ENCODE data around the gene CCDC38. TPM values are rescaled to one million over a fixed set of nuclear protein-coding genes. Genes with fewer than 3 reads are reported as not detected.

The CCDC38 gene
- total and polyA plus RNA-seq, 10 of the 15 experiments (the other 5 are each of a cell fraction or from before 2014, with no cell fraction given) = 0.04 to 0.05 TPM; not detected in 8

GRCh38 chr12:95986635-95987570 is 44.5 kb upstream of the CCDC38 start:
- CTCF ChIA-PET = interaction anchor here (1.0 to 1.4 kb wide), 2 partner anchors 12 to 14 kb away, joined by 3 to 4 read pairs; no protein-coding TSS in a partner anchor
- Histone ChIP-seq H3K9me3 (replicated peaks; ENCODE audit: control insufficient read depth, insufficient read depth, low read length) (no peaks in the 10 kb centered on the region), H3K4me2 (ENCODE audit: control insufficient read depth, insufficient read depth) (no peak overlapping the region), H3K36me3 (ENCODE audit: control insufficient read depth in 2 of 2, insufficient read depth in 2 of 2, low read length in 1 of 2) (no peaks in the 10 kb centered on the region), H3K27ac (ENCODE audit: control insufficient read depth, insufficient read depth) (no peak overlapping the region), H3K4me3 (no peak overlapping the region), H3K79me2 (ENCODE audit: control insufficient read depth, insufficient read depth, low read length) (no peaks in the 10 kb centered on the region), H3K27me3 (replicated peaks in 1 of 2; ENCODE audit: control insufficient read depth in 2 of 2, insufficient read depth in 2 of 2, low read length in 1 of 2) (peaks cover 0 to 3% of the 10 kb centered on the region in 2 experiments; a peak in 2 of 4 replicates), H3K4me1 (ENCODE audit: control insufficient read depth, insufficient read depth, low read length) (no peaks in the 10 kb centered on the region), H2AFZ (ENCODE audit: control insufficient read depth, low read depth, low read length) (no peak overlapping the region), H4K20me1 (ENCODE audit: control insufficient read depth, insufficient read depth) (no peaks in the 10 kb centered on the region), H3K9ac (ENCODE audit: control insufficient read depth, insufficient read depth, low read length) (no peak overlapping the region)
- BruUV-seq (replicated peaks) = no TSS peak
- 60% methylated on average over 14 of the region's 14 CpGs for WGBS (ENCODE audit: insufficient coverage, insufficient replicate concordance, low lambda C conversion rate, missing lambda C conversion rate)
- in situ Hi-C loops (cut with MboI) = no loop called here
- RAD21 ChIA-PET (ENCODE audit: unreplicated experiment) = no interaction called here
- FAIRE-seq = no peak
- ATAC-seq = no peak
- SMC1A ChIA-PET (ENCODE audit: uncharacterized antibody, unreplicated experiment) = interaction anchor here (1.4 kb wide), 1 partner anchor 69 kb away, joined by 3 read pairs; no protein-coding TSS in a partner anchor
- intact Hi-C loops (cut with micrococcal nuclease; ENCODE audit: unreplicated experiment) = no loop called here
- TF ChIP-seq GABPA (IDR thresholded peaks at IDR 0.05; ENCODE audit: low read depth) (no peak), HCFC1 (IDR thresholded peaks at IDR 0.05; ENCODE audit: low read length) (no peak), EED (IDR thresholded peaks at IDR 0.05; ENCODE audit: low read depth) (no peak), JUND (IDR thresholded peaks at IDR 0.05; ENCODE audit: low read depth, low read length) (no peak), HDGF (IDR thresholded peaks at IDR 0.05) (no peak), SMAD5 (IDR thresholded peaks at IDR 0.05; ENCODE audit: low read depth) (no peak), MXI1 (IDR thresholded peaks at IDR 0.05; ENCODE audit: low read depth, low read length) (no peak), HDAC2 (IDR thresholded peaks at IDR 0.05) (no peak), SMC3 (IDR thresholded peaks at IDR 0.05; ENCODE audit: borderline replicate concordance, low read length) (no peak), FOS (IDR thresholded peaks at IDR 0.05; ENCODE audit: borderline replicate concordance, extremely low read depth, insufficient read length) (no peak), NFYB (IDR thresholded peaks at IDR 0.05; ENCODE audit: insufficient read depth, low read depth, low read length) (no peak), TCF7 (IDR thresholded peaks at IDR 0.05; ENCODE audit: borderline replicate concordance) (no peak)
- POLR2A ChIA-PET = no interaction called here
- DNase-seq (ENCODE audit: low read depth, low spot score) = no peak

All from GM12878 (cell line).